CD14-positive monocyte (primary cell): ENCODE data around the gene PELI1. TPM values are rescaled to one million over a fixed set of nuclear protein-coding genes. Genes with fewer than 3 reads are reported as not detected.

Experiments used
- DNase-seq, 3 donors: peaks; one replicate each; pipeline ENCODE4 v3.0.0-alpha.2; 2011 to 2022
- H2AFZ ChIP-seq: 2 replicates; pipeline ENCODE4 v1.6.0; 2012; ENCODE audit warnings: mild to moderate bottlenecking, low read depth, low read length, inconsistent platforms; ENCODE audit not compliant: insufficient read depth, poor library complexity, severe bottlenecking
- H3K27ac ChIP-seq, 2 donors: 1 replicate in 1 of 2; 2 replicates in 1 of 2; pipeline ENCODE4 v1.5.1; 2012 to 2013; ENCODE audit warnings: low read length in 2 of 2, control low read depth in 1 of 2, inconsistent platforms in 1 of 2, low read depth in 1 of 2, mild to moderate bottlenecking in 1 of 2
- H3K27me3 ChIP-seq, 2 donors: one replicate each; pipeline versions ENCODE4 v1.6.0 to v1.6.1; 2011 to 2013; ENCODE audit warnings: low read length in 2 of 2; ENCODE audit not compliant: control insufficient read depth in 2 of 2, insufficient read depth in 2 of 2
- H3K36me3 ChIP-seq, 2 donors: replicated peaks in 1 of 2; 1 replicate in 1 of 2; 2 replicates in 1 of 2; pipeline versions ENCODE4 v1.5.1 to v1.6.1; 2012 to 2013; ENCODE audit warnings: low read length in 2 of 2, control low read depth in 1 of 2, inconsistent platforms in 1 of 2, mild to moderate bottlenecking in 1 of 2; ENCODE audit not compliant: insufficient read depth in 2 of 2, control insufficient read depth in 1 of 2
- H3K4me1 ChIP-seq, 2 donors: 1 replicate in 1 of 2; 2 replicates in 1 of 2; pipeline versions ENCODE4 v1.5.1 to v1.6.1; 2012 to 2013; ENCODE audit warnings: low read length in 2 of 2, control low read depth in 1 of 2, inconsistent platforms in 1 of 2, mild to moderate bottlenecking in 1 of 2, moderate library complexity in 1 of 2; ENCODE audit not compliant: insufficient read depth in 2 of 2, control insufficient read depth in 1 of 2
- H3K4me2 ChIP-seq: replicated peaks from 2 replicates; pipeline ENCODE3; 2012; ENCODE audit warnings: low read length, moderate library complexity, mild to moderate bottlenecking; ENCODE audit not compliant: poor library complexity, severe bottlenecking; ENCODE audit errors: extremely low read depth
- H3K4me3 ChIP-seq, 3 experiments: fragments of 200-600 bp in 1 of 3; sonication (generic) in 1 of 3; replicated peaks in 1 of 3; 1 replicate in 2 of 3; 2 replicates in 1 of 3; pipeline ENCODE4 v1.5.1; 2011 to 2013; ENCODE audit warnings: low read length in 3 of 3, mild to moderate bottlenecking in 3 of 3, control low read depth in 2 of 3, low read depth in 2 of 3, inconsistent platforms in 1 of 3, moderate library complexity in 1 of 3
- H3K79me2 ChIP-seq: 2 replicates; pipeline ENCODE4 v1.6.0; 2012; ENCODE audit warnings: mild to moderate bottlenecking, control low read depth, inconsistent platforms, low read length, moderate library complexity; ENCODE audit not compliant: insufficient read depth
- H3K9ac ChIP-seq: 2 replicates; pipeline ENCODE4 v1.6.0; 2017; ENCODE audit warnings: low read length, mild to moderate bottlenecking; ENCODE audit not compliant: insufficient read depth, poor library complexity, severe bottlenecking
- H3K9me3 ChIP-seq, 2 donors: replicated peaks in 1 of 2; 1 replicate in 1 of 2; 2 replicates in 1 of 2; pipeline versions ENCODE4 v1.5.1 to v1.6.1; 2012 to 2013; ENCODE audit warnings: low read length in 2 of 2, control low read depth in 1 of 2; ENCODE audit not compliant: control insufficient read depth in 1 of 2, insufficient read depth in 1 of 2
- H4K20me1 ChIP-seq: 2 replicates; pipeline ENCODE4 v1.6.0; 2012; ENCODE audit warnings: mild to moderate bottlenecking, low read length, control low read depth, moderate library complexity; ENCODE audit not compliant: insufficient read depth
- H3K27ac Mint-ChIP-seq, 7 donors: one replicate each; pipeline ENCODE4 v1.8.0; 2020; ENCODE audit warnings: mild to moderate bottlenecking in 7 of 7, mixed read lengths in 7 of 7, moderate library complexity in 6 of 7, inconsistent platforms in 2 of 7
- H3K27me3 Mint-ChIP-seq, 3 donors: one replicate each; pipeline ENCODE4 v1.8.0; 2021 to 2022; ENCODE audit warnings: low read depth in 3 of 3, mild to moderate bottlenecking in 3 of 3, mixed read lengths in 3 of 3, moderate library complexity in 3 of 3, inconsistent platforms in 1 of 3
- H3K36me3 Mint-ChIP-seq, 2 donors: one replicate each; pipeline ENCODE4 v1.8.0; 2020; ENCODE audit warnings: mixed read lengths in 2 of 2, inconsistent platforms in 1 of 2, mild to moderate bottlenecking in 1 of 2
- H3K4me1 Mint-ChIP-seq: one replicate; pipeline ENCODE4 v1.8.0; 2020; ENCODE audit warnings: mild to moderate bottlenecking, mixed read lengths
- H3K4me3 Mint-ChIP-seq, 2 donors: one replicate each; pipeline ENCODE4 v1.8.0; 2020; ENCODE audit warnings: mild to moderate bottlenecking in 2 of 2, mixed read lengths in 2 of 2, moderate library complexity in 1 of 2
- H3K9me3 Mint-ChIP-seq, 7 donors: one replicate each; pipeline ENCODE4 v1.8.0; 2020 to 2022; ENCODE audit warnings: mixed read lengths in 7 of 7, mild to moderate bottlenecking in 6 of 7, moderate library complexity in 6 of 7, inconsistent platforms in 2 of 7
- CTCF ChIP-seq: fragments of 200-600 bp; IDR thresholded peaks from one replicate; pipeline ENCODE4 v1.8.0; 2022; ENCODE audit warnings: antibody characterized with exemption, mild to moderate bottlenecking
- WGBS: methylation state at CpG from one replicate; pipeline ENCODE4 v1.1.5; 2013; ENCODE audit warnings: missing lambda C conversion rate; ENCODE audit not compliant: insufficient coverage; 5-methylcytosine and 5-hydroxymethylcytosine counted together
- intact Hi-C, 2 donors: fragments of 100-400 bp; cut with micrococcal nuclease; formaldehyde crosslinking; loops; one replicate each; pipeline versions ENCODE4 v1.15.0 to v1.15.1; 2023
- polyA plus RNA-seq, 3 donors: library from polyadenylated mRNA; depleted of rRNA in 1 of 3; unstranded in 2 of 3; stranded (reverse) in 1 of 3; fragments of 300-500 nt in 2 of 3; fragments of >200 nt in 1 of 3; fragmentation: Illumina TruSeq in 2 of 3; gene quantifications; 1 replicate in 2 of 3; 2 replicates in 1 of 3; pipeline ENCODE4 v1.2.3, GENCODE V29; 2012 to 2021

PELI1 gene
- polyA plus RNA-seq, 3 donors = 44.7 to 106 (median 53.6) TPM

- Histone ChIP-seq H3K4me2 (peak overlapping the region; percentile 77), H3K9ac (peak overlapping the region; percentile 19), H4K20me1 (peaks cover 67% of the 10 kb centered on the region), H3K4me3 (peak overlapping the region; percentile 77 to 99 (median 88)), H2AFZ (no peak overlapping the region), H3K9me3 (no peaks in the 10 kb centered on the region), H3K27ac (peak overlapping the region in 1 of 2 donors; percentile 44), H3K27me3 (no peaks in the 10 kb centered on the region), H3K79me2 (peaks cover 73% of the 10 kb centered on the region), H3K36me3 (peaks cover 5 to 18% of the 10 kb centered on the region in 2 donors), H3K4me1 (peaks cover 30 to 66% of the 10 kb centered on the region in 2 donors)
- DNase-seq = peak in 2 of 3 donors; percentile 12 to 28
- H3K36me3 Mint-ChIP-seq = peaks cover 33 to 39% of the 10 kb centered on the region in 2 donors
- peak overlapping the region; percentile 95 to 99 for H3K4me3 Mint-ChIP-seq
- TF ChIP-seq CTCF = no peak
- H3K9me3 Mint-ChIP-seq = no peaks in the 10 kb centered on the region
- peaks cover 52% of the 10 kb centered on the region for H3K4me1 Mint-ChIP-seq
- H3K27ac Mint-ChIP-seq = peak overlapping the region in 6 of 7 donors; percentile 4 to 84 (median 60)
- intact Hi-C loops = loop anchor here (5.0 to 10.0 kb wide), 3 partner anchors 50 to 123 kb away; no protein-coding TSS in a partner anchor
- no CpG with 5 or more reads among the region's 2 CpGs for WGBS
- peaks cover 0 to 1% (median 0%) of the 10 kb centered on the region in 3 donors for H3K27me3 Mint-ChIP-seq
Measured at GRCh38 chr2:64141674-64142405, 2.4 kb downstream of the PELI1 start.

GRCh38 chr2:64140665-64141200, 3.5 kb downstream of the PELI1 start:
- peaks cover 57% of the 10 kb centered on the region for H3K4me1 Mint-ChIP-seq
- no peak overlapping the region for H3K9ac ChIP-seq
- peak overlapping the region; percentile 34 to 60 for H3K4me3 Mint-ChIP-seq
- H3K27ac ChIP-seq = no peak overlapping the region
- no peak for DNase-seq
- intact Hi-C loops = loop anchor here (5.0 to 10.0 kb wide), 3 partner anchors 52 to 124 kb away; no protein-coding TSS in a partner anchor
- H3K9me3 ChIP-seq = no peaks in the 10 kb centered on the region
- H3K4me2 ChIP-seq = peak overlapping the region; percentile 77
- peaks cover 0 to 1% (median 0%) of the 10 kb centered on the region in 3 donors for H3K27me3 Mint-ChIP-seq
- H2AFZ ChIP-seq = no peak overlapping the region
- H3K4me1 ChIP-seq = peaks cover 30 to 68% of the 10 kb centered on the region in 2 donors
- H3K79me2 ChIP-seq = peaks cover 85% of the 10 kb centered on the region
- H3K27me3 ChIP-seq = no peaks in the 10 kb centered on the region
- peak overlapping the region in 1 of 3 experiments; percentile 88 for H3K4me3 ChIP-seq
- H3K36me3 Mint-ChIP-seq = peaks cover 37 to 41% of the 10 kb centered on the region in 2 donors
- H4K20me1 ChIP-seq = peaks cover 79% of the 10 kb centered on the region
- no peaks in the 10 kb centered on the region for H3K9me3 Mint-ChIP-seq
- no peak for TF ChIP-seq CTCF
- peaks cover 5 to 18% of the 10 kb centered on the region in 2 donors for H3K36me3 ChIP-seq
- H3K27ac Mint-ChIP-seq = peak overlapping the region in 2 of 7 donors; percentile 5 to 50
